ENCODE data around the gene SCLY.

SCLY gene

DNA sequence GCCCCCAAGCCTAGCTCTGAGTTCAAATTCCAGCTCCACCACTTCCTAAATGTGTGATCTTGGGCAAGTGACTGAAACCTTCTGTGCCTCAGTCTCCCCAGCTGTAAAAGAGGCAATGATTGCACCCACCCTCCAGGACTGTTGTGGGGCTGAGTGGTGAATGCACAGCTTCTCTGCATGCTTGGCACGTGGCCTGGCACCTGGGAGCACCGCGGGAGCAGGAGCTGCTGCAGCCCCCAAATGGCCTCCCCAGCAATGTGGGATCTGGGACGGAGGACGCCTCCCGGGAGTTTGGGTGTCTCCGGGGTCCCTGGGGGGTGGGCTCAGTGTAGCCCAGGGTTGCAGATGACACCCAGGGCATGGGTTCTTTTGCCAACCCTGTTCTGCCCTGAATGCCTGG, 79.2 kb downstream of the SCLY start:
- no peak for DNase-seq (ENCODE audit: low read depth)

DNA sequence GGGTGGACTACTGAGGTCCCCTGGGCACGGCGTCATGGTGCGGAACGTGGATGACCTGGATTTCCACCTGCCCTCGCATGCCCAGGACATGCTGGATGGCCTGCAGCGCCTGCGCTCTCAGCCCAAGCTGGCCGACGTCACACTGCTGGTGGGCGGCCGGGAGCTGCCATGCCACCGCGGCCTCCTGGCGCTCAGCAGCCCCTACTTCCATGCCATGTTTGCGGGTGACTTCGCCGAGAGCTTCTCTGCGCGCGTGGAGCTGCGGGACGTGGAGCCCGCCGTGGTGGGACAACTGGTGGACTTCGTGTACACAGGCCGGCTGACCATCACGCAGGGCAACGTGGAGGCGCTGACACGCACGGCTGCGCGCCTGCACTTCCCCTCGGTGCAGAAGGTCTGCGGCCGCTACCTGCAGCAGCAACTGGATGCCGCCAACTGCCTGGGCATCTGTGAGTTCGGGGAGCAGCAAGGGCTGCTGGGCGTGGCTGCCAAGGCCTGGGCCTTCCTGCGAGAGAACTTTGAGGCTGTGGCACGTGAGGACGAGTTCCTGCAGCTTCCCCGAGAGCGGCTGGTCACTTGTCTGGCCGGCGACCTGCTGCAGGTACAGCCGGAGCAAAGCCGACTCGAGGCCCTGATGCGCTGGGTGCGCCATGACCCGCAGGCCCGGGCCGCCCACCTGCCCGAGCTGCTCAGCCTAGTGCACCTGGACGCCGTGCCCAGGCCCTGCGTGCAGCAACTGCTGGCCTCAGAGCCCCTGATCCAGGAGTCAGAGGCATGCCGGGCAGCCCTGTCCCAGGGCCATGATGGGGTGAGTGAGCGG, 80.1 kb downstream of the SCLY start:
- no peak for DNase-seq (ENCODE audit: low read depth)

DNA sequence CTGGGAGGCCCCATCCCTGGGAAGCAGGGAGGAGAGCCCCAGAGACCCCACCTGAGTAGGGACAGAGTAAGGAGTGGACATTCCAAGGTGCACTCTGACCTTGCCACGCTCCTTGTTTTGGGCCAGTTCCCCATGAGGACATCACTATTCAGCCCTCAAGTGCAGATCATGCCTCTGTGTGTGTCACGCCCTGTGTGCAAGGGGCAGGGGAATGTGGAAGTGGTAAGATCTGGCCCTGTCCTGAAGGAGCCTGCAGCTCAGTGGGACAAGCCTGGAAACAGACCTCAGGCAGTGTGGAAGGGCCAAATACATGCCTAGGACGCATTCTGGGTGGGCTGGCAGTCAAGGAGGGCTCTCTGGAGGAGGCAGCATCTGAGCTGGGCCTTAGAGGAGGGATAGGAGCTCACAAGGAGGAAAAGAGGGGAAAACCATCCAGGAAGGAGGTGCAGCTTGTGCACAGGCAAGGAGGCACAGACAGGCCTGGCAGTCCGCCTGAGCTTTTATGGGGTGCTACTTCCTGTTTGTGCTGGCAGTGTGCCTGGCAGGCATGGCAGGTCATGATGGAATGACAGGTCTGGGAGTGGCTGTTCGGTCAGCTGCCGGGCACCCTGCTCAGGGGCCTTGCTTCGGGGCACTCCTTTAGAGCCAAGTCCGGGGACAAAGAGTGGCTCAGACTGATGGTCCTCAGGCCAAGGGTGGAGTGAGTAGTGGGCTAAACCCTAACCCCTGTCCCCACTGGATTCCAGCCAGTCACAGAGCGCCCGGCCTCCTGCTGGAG, 80.9 kb downstream of the SCLY start:
- peak; percentile 19 for DNase-seq (ENCODE audit: low read depth)

DNA sequence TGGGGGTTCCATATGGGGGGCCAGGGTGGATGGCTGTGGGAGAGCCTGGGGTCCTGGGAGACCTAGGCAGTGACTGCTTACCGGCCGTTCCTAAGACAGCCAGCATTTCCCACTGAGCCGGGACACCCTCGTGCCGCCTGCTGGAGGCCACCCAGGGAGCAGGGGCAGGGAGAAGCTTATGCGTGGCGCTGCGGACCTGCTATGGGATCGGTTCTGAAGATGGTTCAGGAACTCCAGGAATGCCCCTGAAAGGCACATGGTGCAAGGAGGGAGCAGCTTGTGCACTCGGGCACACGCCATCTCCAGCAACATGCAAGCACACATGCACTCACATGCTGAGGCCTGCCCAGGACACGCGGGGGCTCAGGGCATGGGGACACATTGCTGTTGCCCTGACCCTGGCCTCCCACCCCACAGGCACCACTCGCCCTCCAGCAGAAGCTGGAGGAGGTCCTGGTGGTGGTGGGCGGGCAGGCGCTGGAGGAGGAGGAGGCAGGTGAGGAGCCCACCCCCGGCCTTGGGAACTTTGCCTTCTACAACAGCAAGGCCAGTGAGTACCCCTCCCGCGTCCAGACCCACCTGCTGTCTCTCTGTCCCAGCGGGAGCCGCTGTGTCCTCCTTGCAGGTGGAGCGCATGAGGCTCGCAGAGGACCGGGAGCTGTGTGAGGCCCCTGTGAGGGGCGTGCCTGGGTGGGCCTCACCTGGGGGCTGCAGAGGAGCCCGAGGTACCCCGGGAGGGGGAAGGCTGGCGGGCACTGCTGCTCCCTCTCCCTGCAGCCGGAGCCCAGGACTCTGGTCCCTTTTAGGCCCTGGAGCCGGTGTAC, 81.8 kb downstream of the SCLY start:
- no peak for DNase-seq (ENCODE audit: low read depth)

DNA sequence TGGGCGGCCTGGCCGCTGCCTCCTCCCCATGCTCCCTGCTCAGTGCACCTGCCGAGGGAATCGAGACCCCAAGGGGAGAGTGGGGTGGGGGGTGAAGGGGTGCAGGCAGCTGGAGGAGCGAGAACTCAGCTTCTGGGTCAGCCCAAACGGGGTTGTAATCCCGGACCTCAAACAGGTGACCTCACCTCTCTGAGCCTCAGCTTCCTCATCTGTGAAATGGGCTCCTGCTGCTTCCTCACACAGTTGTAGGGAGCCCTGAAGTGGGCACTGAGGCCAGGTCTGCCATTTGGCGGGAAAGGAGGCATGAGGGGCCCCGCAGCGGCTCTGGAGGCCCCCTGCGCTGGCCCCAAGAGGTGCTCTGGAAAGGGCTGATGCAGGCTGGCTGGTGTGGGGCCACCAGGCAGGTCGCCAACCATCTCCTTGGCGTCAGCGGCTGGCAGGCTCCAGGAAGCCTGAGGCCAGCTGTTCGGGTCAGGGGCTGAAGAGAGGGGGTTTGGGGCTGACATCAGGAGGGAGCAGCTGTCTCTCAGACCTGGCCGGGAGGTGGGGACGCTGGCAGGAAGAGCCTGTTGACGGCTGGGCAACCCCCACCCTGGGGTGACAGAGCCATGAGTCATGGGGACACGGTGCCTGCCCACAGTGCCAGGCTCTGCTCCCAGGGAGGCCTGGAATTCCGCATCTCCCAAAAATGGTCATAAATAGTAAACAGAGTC, 82.6 kb downstream of the SCLY start:
- DNase-seq (ENCODE audit: low read depth): peak; percentile 48

DNA sequence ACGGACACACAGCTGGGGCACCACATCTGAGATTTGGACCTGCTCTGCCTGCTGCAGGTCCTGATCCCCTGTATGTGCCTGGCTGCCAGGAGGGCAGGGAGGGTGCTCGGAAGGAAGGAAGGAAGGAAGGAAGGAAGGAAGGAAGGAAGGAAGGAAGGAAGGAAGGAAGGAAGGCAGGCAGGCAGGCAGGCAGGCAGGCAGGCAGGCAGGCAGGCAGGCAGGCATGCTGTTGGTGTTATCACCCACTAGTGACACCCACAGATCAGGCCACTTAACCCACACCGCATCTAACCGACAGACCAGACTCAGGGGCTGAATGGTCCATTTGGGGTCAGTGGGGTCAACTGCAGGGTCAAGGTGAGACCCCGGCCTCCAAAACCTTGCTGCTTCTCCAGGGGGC, 83.5 kb downstream of the SCLY start:
- DNase-seq (ENCODE audit: low read depth): no peak

DNA sequence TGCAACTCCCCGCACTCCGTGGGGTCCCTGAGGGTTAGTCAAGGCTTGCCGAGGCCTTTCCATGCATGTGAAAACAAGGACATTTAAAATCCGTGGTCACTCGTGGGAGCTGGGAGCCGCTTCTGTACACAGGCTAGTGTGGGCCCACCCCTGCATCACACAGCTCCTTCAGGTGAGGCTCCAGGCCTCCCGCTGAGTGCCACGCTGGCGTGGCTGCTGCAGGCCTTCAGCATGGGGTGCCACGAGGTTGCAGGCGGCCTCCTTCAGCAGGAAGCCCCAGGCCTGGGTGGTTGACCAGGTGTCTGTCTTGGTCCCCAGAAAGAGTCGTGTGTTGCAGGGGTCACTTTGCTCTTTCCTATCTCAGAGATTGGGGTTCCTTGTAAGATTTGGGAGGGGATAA, 84.2 kb downstream of the SCLY start:
- DNase-seq (ENCODE audit: low read depth): no peak

DNA sequence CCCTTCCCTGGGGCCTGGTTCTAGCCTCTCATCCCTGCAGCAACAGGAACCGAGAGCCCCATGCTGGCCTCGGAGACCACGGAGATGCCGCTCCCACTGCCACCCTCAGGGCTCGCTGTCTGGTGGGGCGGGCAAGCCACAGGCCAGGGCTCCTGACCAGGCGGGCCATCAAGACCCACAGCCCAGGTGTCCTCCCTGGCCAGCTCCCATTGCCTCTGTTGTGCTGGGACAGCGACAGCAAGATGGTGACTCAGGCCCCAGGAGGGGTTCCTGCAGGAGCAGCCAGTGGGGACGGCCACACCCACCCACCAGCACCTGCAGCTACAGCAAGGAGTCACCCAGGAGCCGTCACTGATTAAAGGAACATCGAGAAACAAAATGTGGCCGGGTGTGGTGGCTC, 85.0 kb downstream of the SCLY start:
- no peak for DNase-seq (ENCODE audit: low read depth)

DNA sequence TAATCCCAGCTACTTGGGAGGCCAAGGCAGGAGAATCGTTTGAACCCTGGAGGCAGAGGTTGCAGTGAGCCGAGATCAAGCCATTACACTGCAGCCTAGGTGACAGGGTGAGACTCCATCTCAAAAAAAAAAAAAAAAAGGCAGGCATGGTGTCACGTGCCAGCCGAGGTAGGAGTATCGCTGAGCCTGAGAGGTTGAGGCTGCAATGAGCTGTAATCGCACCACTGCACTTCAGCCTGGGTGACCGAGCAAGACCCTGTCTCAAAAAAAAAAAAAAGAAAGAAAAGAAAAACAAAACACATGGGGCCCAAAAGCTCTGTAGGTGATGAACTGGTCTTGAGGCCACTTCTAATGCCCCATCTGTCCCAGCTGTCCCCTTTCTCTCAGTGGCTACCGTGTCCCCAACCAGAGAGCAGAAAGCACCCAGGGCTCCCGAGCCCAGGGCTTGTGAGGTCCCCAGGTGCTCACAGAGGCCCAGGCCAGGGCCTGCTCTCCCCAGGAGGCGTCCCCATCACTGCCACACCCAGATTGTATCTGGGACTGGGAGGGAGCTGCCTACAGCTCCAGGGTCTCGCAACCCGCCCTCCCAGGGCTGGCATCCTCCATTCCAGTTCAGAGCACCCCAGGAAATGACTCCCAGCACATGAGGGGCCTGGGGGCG, 86.2 kb downstream of the SCLY start:
- DNase-seq (ENCODE audit: low read depth): no peak

DNA sequence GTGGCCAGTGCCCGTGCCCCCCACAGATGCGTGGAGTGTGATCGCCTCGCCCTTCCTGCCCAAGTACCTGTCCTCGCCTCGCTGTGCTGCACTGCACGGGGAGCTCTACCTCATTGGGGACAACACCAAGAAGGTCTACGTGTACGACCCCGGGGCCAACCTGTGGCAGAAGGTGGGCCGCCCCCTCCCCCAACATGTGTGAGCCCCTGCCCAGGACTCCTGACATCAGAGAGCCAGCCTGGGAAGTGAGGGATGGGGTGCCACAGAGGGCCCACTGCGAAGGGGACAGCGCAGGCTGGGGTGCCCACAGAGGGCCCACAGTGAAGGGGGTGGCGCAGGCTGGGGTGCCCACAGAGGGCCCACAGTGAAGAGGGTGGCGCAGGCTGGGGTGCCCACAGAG, 88.2 kb downstream of the SCLY start:
- DNase-seq (ENCODE audit: low read depth): no peak

Data from GM04504 (cell line).